HG03460 (cell line): Measurements from ENCODE around the gene GPR42.

ENCODE experiments used
- ATAC-seq: cut with Tn5 transposase; IDR thresholded peaks from one replicate; pipeline ENCODE4 v1.9.1; 2021; ENCODE audit not compliant: unreplicated experiment

The GPR42 gene, protein sequence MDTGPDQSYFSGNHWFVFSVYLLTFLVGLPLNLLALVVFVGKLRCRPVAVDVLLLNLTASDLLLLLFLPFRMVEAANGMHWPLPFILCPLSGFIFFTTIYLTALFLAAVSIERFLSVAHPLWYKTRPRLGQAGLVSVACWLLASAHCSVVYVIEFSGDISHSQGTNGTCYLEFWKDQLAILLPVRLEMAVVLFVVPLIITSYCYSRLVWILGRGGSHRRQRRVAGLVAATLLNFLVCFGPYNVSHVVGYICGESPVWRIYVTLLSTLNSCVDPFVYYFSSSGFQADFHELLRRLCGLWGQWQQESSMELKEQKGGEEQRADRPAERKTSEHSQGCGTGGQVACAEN

DNA sequence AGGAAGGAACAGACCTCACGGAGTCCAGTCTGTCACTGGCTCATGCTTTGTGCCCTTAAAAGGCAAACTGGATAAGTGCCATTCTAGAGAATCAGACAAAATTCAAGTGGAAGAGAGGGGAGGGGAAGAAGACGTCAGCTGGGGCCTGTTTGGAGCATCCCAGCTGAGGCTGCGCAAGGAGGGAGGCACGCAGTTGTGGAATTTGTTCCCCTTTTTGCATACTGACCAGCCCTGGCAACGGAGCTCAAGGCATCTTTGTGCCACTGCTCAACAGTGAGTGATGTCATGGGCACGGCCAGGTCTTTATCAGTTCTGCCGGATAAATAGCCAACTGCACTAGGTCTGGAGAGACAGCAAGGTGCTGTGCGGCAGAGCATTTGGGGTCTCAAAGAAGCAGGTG lies at the start of gene GPR42:
Gene GPR42 (plus strand): TSS at position 347 of the 400 bp plus-strand sequence. CDS start 292 bp downstream, outside the sequence.
- ATAC-seq, result no peak

DNA sequence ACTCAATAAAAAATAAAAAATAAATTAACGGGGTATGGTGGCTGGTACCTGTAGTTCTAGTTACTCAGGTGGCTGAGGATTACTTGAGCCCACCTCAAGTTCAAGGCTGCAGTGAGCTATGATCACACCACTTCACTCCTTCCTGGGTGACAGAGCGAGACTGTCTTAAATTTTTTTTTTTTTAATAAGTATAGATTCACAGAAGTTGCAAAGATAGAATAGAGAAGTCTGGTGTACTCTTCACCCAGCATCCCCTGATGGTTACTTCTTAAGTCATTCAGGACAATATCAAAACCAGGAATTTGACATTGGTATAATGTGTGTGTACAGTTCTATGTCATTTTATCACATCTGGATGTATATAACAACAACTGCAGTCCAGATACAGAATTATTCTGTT lies 49.6 kb upstream of the GPR42 start:
- ATAC-seq, result no peak

DNA sequence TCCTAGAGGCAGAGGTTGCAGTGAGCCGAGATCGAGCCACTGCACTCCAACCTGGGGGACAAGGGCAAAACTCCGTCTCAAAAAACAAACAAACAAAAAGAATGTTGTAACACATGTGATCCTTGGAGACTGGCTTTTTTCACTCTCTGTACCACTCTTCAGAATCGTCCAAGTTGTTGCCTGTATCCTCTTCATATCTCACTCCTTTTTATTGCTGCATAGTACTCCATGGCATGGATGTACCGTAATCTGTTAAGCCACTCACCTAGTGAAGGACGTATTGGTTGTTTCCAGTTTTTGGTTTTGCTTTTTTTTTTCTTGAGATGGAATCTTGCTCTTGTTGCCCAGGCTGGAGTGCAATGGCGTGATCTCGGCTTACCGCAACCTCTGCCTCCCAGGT lies 48.9 kb upstream of the GPR42 start:
- ATAC-seq, result no peak

DNA sequence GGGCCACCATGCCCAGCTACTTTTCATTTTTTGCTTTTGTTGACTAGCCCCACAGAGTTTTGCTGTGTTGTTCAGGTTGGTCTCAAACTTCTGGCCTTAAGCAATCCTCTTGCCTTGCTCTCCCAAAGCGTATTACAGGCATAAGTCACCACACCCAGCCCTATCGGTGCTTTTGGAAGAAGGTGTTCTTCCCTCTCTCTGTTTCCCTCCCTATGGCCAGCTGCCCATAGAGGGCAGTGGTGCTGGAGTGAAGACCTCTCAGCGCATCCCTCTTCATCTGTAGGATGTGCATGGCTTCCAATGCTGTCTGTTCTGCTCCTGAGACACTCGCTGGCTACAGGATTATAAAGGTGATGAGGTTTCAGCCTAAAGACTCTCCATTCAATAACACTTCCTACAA lies 43.2 kb upstream of the GPR42 start:
- no peak for ATAC-seq

DNA sequence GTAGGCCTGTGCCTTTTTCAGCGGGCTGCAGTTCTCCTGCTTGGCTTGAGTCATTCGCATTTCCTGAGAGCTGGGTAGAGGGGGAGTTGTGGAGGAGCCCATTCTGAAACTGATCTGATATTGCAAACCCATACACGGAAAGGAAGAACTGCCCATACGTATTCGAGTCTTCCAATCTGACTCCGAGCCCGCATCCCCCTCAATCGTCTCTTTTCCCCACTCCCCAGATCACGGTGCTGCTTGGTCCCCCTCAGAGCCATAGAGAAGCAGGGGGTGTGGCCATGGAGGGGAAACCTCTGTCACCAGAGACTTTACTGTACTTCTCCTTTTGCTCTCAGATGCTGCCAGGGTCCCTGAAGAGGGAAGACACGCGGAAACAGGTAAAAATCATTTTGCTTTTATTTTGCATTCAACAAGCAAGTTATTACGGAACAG lies 42.0 kb upstream of the GPR42 start, which contains the start of gene CD22:
Gene CD22 (plus strand): TSS at position 337 of the 435 bp plus-strand sequence. CDS start 2,854 bp downstream, outside the sequence.
- no peak for ATAC-seq

DNA sequence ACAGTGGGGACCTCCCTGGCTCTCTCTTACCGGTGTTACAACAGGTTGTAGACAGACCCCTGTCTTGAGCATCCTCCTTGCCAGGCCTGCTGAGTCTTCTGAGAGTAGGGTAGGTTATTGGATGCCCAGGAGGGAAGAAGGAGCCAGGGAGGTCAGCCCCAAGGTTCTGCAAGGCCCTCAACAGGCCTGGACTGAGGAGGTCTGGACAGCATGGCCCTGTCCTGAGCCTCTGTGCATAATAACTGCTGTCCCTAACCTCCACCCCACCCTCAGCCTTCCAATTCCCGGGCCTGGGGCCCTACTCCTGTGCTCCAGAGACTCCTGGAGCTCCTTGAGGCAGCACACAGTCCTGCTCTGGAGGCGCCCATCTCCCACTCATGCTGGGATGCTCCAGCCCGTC lies 41.5 kb upstream of the GPR42 start:
- ATAC-seq, result no peak

DNA sequence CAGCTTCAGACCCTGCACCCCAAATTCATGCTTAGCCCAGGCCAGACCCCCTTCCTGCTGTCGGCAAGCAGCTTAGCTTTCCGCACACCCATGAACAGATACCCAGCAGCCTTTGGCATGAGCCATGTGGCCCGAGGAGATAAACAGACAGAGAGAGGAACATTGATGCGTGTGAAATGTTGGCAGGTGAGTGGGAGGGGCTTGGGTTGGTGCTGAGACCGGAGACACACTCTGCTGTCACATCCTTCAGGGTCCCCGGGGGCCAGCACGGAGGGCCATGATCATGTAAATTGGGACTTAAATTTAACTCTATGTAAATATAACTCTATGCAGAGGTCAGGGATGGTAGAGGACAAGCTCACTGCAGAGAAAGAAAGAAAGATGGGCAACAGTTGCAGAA lies 40.4 kb upstream of the GPR42 start:
- peak; percentile 55 for ATAC-seq

DNA sequence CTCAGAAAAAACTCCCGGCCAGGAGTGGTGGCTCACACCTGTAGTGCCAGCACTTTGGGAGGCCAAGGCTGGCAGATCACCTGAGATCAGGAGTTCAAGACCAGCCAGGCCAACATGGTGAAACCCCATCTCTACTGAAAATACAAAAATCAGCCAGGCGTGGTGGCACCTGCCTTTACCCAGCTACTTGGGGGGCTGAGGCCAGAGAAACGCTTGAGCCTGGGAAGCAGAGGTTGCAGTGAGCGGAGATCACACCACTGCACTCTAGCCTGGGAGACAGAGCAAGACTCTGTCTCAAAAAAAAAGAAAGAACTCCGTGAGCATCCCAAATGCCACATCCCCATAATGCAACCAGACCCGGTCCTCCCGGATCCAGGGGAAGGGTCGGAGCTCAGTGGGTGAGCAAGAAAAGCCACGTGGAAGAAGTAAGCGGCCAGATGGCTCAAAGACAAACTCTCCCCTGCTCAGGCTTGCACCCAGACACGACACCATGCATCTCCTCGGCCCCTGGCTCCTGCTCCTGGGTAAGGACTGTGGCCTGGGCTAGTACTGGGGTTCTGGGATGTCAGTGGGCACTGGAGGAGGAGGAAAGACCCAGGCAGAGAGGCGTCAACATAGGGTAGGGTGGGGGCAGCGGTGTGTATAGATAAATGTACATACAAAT lies 39.2 kb upstream of the GPR42 start:
- no peak for ATAC-seq

DNA sequence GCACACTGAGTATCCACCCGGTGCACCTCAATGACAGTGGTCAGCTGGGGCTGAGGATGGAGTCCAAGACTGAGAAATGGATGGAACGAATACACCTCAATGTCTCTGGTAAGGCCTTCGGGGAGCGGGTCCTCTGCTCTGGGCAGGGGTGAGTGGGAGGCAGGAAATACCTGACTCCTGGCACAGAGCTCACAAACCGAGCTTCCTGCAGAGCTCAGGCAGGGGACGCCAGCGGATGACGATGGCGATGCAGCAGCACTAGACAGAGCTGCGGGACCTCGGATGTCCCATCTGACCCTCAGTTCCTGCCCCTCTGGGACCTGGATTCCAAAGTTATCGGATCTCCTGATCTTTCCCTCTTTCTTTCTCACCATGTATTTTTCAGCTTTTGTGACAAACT lies 38.1 kb upstream of the GPR42 start:
- no peak for ATAC-seq

DNA sequence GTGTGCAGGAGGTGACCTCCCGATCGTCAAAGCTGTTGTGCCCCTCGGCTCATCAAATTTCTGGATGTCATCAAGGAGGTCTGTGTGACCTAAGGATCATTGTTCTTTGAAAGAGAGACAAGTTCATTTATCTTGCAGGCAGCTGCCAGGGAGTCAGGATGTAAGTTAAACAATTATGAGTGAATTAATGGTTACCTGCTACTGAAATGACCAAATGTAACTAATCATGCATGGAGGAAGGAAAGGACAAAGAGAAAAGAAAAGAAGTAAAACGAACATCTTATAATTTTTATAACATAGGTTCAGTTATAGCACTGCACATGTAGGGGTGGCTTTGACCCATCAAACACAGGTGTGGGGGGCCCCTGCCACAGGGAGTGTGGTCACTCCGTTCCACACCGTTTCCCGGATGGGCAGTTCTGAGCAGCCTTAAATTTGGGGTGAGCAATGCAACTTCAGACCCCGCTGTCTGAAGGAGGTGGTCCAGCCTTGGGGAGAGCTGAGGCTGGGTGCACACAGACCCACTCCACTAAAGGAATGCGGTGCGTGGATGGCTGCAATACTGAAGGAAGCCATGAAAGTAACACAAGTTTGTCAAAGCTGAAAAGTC lies 36.6 kb upstream of the GPR42 start:
- no peak for ATAC-seq

DNA sequence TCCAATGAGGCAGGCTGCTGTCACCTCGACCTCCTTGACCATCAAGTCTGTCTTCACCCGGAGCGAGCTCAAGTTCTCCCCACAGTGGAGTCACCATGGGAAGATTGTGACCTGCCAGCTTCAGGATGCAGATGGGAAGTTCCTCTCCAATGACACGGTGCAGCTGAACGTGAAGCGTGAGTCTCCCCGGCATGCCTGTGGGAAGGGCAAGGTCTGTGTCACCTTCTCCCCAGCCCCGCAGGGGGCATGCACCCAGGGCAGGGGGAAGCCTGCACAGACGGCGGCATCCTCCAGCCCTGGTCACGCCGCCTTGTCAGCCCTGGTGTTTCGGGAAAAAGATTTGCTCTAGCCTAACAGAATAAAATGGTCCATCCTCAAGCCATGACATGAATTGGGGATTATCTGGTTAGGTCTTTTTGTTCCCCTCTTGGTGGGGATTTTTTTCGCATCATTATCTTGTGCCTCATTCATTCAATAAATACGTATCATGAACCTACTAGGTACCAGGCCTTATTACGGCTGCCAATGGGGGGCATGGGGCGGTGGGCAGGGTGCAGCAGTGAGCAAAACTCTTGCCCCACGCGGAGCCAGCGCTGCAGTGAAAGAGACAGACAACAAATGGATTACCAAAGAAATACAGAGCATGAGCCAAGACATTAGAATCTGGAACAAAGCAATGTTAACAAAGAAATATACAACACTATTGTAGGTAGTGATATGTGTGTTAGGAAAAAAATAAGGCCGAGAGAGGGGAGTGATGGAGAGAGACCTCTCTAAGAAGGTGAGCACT lies 34.5 kb upstream of the GPR42 start:
- no peak for ATAC-seq

DNA sequence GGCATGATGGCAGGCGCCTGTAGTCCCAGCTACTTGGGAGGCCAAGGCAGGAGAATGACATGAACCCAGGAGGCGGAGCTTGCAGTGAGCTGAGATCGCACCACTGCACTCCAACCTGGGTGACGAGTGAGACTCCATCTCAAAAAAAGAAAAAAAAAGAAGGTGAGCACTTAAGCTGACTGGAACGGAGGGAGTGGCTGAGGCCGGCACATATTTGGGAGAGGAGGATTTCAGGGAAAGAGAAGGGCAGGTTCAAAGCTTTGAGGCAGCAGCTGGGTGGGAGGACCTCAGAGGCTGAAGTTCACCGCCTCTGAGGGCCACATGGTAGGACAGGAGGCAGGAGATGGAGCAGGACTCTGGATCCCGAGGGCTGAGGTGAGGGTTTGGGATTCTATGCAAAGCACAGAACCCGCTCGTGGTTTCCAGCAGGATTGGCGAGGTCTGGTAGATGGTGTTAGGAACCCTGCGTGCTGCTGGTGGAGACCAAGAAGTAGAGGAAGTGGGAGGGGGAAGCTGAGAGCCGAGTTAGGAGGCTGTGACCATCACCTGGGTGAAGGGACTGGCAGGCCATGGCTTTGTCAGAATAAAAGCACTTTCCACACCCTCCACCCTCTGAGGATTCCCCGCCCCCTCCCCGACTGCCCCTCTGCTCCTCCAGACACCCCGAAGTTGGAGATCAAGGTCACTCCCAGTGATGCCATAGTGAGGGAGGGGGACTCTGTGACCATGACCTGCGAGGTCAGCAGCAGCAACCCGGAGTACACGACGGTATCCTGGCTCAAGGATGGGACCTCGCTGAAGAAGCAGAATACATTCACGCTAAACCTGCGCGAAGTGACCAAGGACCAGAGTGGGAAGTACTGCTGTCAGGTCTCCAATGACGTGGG lies 33.5 kb upstream of the GPR42 start:
- no peak for ATAC-seq

DNA sequence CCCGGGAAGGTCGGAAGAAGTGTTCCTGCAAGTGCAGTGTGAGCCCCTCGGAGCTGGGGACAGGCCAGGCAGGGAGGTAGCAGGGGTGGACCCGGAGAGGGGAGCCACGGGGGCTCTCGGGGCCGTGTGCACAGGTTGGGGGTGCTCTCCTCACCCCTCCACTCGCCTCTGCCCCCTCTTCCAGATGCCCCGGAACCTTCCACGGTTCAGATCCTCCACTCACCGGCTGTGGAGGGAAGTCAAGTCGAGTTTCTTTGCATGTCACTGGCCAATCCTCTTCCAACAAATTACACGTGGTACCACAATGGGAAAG lies 32.9 kb upstream of the GPR42 start:
- no peak for ATAC-seq

DNA sequence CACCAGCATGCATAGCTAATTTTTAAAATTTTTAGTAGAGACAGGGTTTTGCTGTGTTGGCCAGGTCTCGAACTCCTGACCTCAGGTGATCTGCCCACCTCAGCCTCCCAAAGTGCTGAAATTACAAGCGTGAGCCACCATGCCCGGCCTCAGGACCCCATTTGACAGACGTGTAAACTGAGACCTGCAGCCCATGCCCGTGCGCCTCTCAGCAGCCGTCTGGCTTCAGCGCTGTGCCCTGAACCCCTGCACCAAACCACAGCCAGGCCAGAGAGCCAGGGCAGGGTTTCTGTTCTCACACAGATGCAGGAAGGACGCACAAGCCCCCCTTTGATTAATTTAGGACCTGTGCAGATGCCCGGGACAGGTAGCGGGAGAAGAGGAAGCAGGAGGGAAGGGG lies 30.4 kb upstream of the GPR42 start:
- ATAC-seq, result no peak

DNA sequence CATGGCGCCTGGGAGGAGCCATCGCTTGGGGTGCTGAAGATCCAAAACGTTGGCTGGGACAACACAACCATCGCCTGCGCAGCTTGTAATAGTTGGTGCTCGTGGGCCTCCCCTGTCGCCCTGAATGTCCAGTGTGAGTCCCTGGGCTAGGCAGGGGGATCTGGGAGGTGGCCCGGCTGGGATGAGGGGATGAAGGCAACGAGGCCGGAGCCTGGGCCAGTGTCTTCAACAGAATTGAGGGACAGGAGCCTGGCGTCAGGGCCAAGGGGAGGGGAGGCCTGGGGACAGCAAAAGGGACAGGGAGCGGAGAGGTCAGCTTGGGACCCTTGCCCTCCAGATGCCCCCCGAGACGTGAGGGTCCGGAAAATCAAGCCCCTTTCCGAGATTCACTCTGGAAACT lies 29.9 kb upstream of the GPR42 start:
- no peak for ATAC-seq

DNA sequence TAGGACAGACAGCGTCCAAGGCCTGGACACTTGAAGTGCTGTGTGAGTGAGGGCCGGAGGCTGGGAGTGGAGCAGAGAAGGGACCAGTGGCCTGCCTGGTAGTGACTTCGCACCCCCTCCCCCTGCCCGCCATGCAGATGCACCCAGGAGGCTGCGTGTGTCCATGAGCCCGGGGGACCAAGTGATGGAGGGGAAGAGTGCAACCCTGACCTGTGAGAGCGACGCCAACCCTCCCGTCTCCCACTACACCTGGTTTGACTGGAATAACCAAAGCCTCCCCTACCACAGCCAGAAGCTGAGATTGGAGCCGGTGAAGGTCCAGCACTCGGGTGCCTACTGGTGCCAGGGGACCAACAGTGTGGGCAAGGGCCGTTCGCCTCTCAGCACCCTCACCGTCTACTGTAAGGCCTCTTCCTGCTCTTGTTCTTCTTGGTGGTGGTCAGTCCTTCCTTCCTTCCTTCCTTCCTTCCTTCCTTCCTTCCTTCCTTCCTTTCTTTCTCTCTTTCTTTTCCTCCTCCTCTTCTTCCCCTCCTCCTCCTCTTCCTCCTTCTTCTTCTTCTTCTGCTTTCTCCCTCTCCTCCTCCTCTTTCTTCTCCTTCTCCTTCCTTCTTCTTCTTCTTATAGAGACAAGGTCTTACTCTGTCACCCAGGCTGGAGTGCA lies 29.2 kb upstream of the GPR42 start:
- no peak for ATAC-seq

DNA sequence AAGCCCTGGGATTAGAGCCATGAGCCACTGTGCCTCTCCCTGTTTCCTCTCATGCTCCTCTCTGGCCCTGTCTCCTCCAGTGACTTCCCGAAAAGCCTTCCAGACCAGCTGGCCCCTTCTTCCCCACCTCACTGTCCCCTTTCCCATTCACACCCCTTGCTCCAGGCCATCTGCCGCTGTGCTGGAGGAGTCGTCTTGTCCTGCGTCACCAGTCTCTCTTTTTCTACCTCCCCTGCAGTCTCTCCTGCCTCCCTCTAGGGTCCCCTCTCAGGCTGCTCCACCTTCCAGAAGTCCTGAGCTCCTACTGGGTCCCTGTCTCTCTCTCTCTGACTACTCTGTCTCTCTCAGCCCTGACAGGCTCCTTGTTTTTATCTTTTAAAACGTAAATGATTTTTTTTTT lies 28.4 kb upstream of the GPR42 start:
- no peak for ATAC-seq

DNA sequence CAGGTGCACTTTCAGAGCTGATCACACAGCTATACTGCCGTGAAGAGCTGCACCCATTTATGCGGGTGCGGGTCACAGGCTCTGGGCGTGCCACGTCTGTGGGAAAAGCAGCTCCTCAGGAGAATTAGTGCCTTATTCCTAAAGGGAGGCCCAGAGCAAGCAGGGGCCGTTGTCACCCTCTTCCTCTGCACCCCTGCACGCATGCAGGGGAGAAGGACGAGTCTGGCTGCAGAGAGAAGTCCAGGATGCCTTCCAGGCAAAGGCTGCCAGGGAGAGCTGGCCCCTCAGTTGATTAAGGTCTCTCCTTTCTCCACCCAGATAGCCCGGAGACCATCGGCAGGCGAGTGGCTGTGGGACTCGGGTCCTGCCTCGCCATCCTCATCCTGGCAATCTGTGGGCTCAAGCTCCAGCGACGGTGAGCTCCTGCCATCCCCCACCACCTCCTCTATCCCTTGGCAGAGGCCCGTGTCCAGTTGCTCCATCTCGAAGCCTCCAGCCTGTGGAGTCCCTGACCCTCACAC lies 26.3 kb upstream of the GPR42 start:
- ATAC-seq, result no peak

DNA sequence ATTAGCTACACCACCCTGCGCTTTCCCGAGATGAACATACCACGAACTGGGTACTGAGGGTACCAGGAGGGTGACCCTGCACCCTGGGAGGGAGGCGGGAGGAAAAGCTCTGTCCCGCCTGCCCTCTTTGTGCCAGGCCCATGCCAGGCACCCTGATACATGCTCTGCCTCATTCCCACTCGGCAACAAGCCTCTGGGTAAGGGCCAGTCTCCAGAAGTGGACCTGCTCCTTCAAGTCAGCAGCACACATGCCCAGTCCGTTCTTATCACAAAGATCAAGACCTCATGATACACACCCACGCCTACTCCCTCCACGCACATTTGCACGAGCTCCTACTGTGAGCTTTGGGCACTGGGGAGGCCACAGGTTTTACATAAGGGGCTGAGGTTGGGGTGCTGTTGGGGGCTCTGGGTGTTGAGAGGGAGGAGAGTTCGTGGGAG lies 25.2 kb upstream of the GPR42 start:
- no peak for ATAC-seq
